Suprapubic skin (tissue), 4 donors: ENCODE measurements around the gene KCNG2. TPM values are rescaled to one million over a fixed set of nuclear protein-coding genes. Genes with fewer than 3 reads are reported as not detected.
"Not testable (repeated sequence)": the region's sequence is repeated elsewhere in the genome, so short reads cannot be mapped to it uniquely, and the experiment has no call there.

Experiments used
- DNase-seq, 2 donors: peaks; one replicate each; pipeline ENCODE4 v3.0.0-alpha.2; 2019; ENCODE audit warnings: low spot score in 2 of 2
- H3K27ac ChIP-seq: fragments of 200-600 bp; sonication (generic); one replicate; pipeline ENCODE4 v1.5.1; 2019
- H3K27me3 ChIP-seq: fragments of 200-600 bp; sonication (generic); one replicate; pipeline ENCODE4 v1.5.1; 2019
- H3K36me3 ChIP-seq: fragments of 200-600 bp; sonication (generic); one replicate; pipeline ENCODE4 v1.5.1; 2019
- H3K4me1 ChIP-seq: fragments of 200-600 bp; sonication (generic); one replicate; pipeline ENCODE4 v1.5.1; 2019
- H3K4me3 ChIP-seq: fragments of 200-600 bp; sonication (generic); one replicate; pipeline ENCODE4 v1.5.1; 2019; ENCODE audit warnings: mild to moderate bottlenecking
- H3K9me3 ChIP-seq: fragments of 200-600 bp; sonication (generic); one replicate; pipeline ENCODE4 v1.5.1; 2019
- EP300 ChIP-seq: sonication (generic); formaldehyde crosslinking; IDR thresholded peaks from one replicate; pipeline ENCODE4 v1.6.1; 2017; ENCODE audit warnings: antibody characterized with exemption
- POLR2A ChIP-seq, 2 donors: fragments of 450-650 bp; IDR thresholded peaks; one replicate each; pipeline ENCODE4 v1.6.1; 2017; ENCODE audit warnings: antibody characterized with exemption in 2 of 2, mild to moderate bottlenecking in 2 of 2, moderate library complexity in 2 of 2
- POLR2AphosphoS5 ChIP-seq, 3 donors: sonication (generic); formaldehyde crosslinking; IDR thresholded peaks; one replicate each; pipeline ENCODE4 v1.6.1; 2017; ENCODE audit warnings: antibody characterized with exemption in 3 of 3
- WGBS: methylation state at CpG from one replicate; pipeline ENCODE4 v1.1.5; 2018; 5-methylcytosine and 5-hydroxymethylcytosine counted together
- total RNA-seq, 4 donors: library from RNA; depleted of rRNA; stranded (reverse); fragments of >200 nt; gene quantifications; one replicate each; pipeline ENCODE4 v1.1.0, GENCODE V29; 2016
- TF ChIP-seq, protein P1 (sequence below), 2 donors: fragments of 200-600 bp in 1 of 2; fragments of 450-650 bp in 1 of 2; sonication (generic) in 1 of 2; IDR thresholded peaks; one replicate each; pipeline ENCODE4 v1.5.1; 2016 to 2019; ENCODE audit warnings: antibody characterized with exemption in 2 of 2, mild to moderate bottlenecking in 1 of 2, moderate library complexity in 1 of 2

KCNG2 gene
- total RNA-seq, 4 donors from 2014 or later: not detected

DNA sequence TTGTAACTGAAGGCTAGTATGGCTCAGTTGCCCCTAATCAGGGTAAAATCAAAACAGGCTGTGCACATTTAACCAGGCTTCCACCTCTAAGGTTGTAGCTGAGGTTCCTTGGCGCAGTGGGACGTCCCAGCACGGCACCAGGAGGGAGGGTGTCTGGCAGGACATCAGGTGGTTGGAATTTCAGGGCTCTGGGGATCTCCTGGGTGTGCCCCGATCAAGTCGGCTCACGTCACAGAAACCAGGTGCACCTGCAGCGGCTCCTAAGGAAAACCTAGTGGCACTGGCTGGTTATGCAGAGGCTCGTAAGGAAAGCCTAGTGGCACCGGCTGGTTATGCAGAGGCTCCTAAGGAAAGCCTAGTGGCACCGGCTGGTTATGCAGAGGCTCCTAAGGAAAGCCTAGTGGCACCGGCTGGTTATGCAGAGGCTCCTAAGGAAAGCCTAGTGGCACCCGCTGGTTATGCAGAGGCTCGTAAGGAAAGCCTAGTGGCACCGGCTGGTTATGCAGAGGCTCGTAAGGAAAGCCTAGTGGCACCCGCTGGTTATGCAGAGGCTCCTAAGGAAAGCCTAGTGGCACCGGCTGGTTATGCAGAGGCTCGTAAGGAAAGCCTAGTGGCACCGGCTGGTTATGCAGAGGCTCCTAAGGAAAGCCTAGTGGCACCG lies 45.7 kb upstream of the KCNG2 start:
- Histone ChIP-seq H3K36me3 (peaks cover 49% of the 10 kb centered on the region), H3K27ac (peak overlapping the region; percentile 24)
- 60% methylated on average over 2 of the region's 20 CpGs for WGBS
- not testable (repeated sequence) for H3K4me3 ChIP-seq, H3K27me3 ChIP-seq, H3K9me3 ChIP-seq, H3K4me1 ChIP-seq
- TF ChIP-seq, protein P1, sequence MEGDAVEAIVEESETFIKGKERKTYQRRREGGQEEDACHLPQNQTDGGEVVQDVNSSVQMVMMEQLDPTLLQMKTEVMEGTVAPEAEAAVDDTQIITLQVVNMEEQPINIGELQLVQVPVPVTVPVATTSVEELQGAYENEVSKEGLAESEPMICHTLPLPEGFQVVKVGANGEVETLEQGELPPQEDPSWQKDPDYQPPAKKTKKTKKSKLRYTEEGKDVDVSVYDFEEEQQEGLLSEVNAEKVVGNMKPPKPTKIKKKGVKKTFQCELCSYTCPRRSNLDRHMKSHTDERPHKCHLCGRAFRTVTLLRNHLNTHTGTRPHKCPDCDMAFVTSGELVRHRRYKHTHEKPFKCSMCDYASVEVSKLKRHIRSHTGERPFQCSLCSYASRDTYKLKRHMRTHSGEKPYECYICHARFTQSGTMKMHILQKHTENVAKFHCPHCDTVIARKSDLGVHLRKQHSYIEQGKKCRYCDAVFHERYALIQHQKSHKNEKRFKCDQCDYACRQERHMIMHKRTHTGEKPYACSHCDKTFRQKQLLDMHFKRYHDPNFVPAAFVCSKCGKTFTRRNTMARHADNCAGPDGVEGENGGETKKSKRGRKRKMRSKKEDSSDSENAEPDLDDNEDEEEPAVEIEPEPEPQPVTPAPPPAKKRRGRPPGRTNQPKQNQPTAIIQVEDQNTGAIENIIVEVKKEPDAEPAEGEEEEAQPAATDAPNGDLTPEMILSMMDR (IDR thresholded peaks at IDR 0.05): peak in 1 of 2 donors; percentile 48
- DNase-seq: peak in 1 of 2 donors; percentile 56

DNA sequence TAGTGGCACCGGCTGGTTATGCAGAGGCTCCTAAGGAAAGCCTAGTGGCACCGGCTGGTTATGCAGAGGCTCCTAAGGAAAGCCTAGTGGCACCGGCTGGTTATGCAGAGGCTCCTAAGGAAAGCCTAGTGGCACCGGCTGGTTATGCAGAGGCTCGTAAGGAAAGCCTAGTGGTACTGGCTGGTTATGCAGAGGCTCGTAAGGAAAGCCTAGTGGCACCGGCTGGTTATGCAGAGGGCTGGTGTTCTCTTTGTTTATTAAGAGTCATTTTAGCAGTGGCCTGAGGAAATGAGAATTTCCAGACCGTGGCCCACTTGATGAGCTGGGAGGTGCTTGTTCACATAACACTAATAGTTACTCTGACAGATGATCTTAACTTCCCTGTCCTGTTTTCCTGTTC lies 44.8 kb upstream of the KCNG2 start:
- DNase-seq, H3K9me3 ChIP-seq, H3K27ac ChIP-seq, H3K4me3 ChIP-seq, H3K27me3 ChIP-seq, H3K4me1 ChIP-seq: not testable (repeated sequence)
- 94% methylated on average over 4 of the region's 8 CpGs for WGBS
- H3K36me3 ChIP-seq: peaks cover 43% of the 10 kb centered on the region

DNA sequence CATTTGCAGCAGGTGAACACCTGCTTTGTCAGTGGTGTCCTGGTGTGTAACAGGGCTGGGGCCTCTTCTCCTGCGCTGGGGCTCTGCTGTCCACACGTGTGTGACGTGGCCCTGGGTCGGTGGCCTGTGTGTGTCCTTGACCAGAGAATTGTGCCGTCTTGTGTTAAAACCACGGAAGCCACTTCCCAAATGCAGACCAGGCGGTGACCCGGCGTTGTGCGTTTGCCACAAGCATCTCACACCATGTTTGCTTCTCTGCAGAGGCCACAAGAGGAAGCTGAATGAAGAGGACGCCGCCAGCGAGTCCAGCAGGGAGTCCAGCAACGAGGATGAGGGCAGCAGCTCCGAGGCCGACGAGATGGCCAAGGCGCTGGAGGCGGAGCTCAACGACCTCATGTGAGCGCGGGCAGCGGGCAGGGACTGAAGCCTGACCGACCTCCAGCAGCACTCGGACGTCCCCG lies 44.3 kb upstream of the KCNG2 start:
- 91% methylated on average over 25 of the region's 27 CpGs for WGBS
- no peak overlapping the region for H3K4me3 ChIP-seq
- no peaks in the 10 kb centered on the region for H3K27me3 ChIP-seq
- no peaks in the 10 kb centered on the region for H3K9me3 ChIP-seq
- H3K36me3 ChIP-seq: peaks cover 40% of the 10 kb centered on the region
- H3K27ac ChIP-seq: no peak overlapping the region
- no peak for TF ChIP-seq POLR2AphosphoS5 (IDR thresholded peaks at IDR 0.05)
- no peak for TF ChIP-seq POLR2A (IDR thresholded peaks at IDR 0.05)
- TF ChIP-seq, protein P1 (IDR thresholded peaks at IDR 0.05): no peak
- no peak for TF ChIP-seq EP300
- DNase-seq: peak; percentile 38 to 60
- H3K4me1 ChIP-seq: peaks cover 7% of the 10 kb centered on the region

DNA sequence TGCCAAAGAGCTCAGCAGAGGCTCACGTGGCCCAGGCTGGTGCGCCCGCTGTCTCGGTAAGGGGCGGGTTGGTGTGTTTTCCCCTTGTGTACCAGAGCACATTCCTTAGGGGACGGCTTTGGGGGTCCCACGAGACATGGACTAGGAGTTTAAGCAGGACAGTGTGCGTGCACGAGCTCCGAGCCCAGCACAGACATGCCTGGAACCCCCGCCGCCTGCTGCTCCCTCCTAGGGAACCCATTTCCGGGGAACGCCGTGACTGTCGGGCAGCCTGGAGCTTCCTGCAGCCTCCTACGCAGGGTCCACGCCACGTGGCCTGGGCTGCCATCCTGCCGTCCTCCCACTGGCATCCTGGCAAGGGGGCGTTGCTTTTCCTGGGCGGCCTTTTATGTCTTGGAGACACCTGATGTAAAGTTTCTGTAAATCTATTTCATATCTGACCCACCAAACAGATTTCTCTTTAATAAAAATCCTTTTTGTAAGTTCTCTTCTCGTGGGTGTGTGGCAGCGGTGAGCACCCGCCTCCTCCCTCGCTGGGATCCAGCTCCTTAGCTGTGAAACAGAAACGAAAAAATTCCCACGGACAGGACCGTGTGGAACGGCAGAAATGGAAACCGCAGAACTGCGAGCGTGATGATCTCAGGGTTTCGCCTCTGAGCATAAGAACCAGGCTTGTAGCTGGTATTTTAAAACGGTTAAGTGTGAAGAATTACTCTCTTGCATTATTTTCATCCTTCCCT lies 43.5 kb upstream of the KCNG2 start:
- Histone ChIP-seq H3K27me3 (no peaks in the 10 kb centered on the region), H3K4me3 (no peak overlapping the region), H3K9me3 (no peaks in the 10 kb centered on the region), H3K36me3 (peaks cover 33% of the 10 kb centered on the region), H3K27ac (no peak overlapping the region), H3K4me1 (peaks cover 7% of the 10 kb centered on the region)
- DNase-seq: peak; percentile 35 to 75
- TF ChIP-seq POLR2AphosphoS5 (IDR thresholded peaks at IDR 0.05) (no peak), POLR2A (IDR thresholded peaks at IDR 0.05) (no peak), EP300 (no peak)
- TF ChIP-seq, protein P1 (IDR thresholded peaks at IDR 0.05): no peak
- 96% methylated on average over 22 of the region's 35 CpGs for WGBS

DNA sequence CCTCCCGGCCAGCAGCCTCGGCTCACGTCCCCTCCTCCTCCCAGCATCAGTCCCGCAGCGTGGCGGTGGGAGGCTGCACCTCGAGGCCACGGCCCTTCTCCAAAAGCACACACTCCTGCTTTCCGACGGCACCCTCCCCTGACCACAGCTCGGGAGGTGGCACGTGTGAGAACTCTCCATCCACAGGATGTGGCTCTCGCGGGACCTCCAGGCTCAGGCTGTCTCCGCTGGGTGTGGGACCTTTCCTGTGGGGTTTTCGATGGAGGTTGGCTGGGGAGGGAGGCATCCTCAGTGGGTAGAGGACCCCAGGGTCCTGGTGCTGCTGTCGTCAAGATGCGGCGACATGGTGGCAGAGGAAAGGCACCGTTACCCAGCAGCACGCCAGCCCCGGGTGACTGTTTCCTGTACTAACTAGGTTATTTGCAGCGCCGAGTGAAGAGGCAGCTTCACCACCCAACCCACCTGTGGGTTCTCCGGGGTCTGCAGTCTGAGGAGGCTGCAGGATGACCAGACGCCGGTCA lies 42.8 kb upstream of the KCNG2 start:
- Histone ChIP-seq H3K27ac (no peak overlapping the region), H3K4me3 (no peak overlapping the region), H3K36me3 (peaks cover 28% of the 10 kb centered on the region), H3K4me1 (peaks cover 7% of the 10 kb centered on the region), H3K9me3 (no peaks in the 10 kb centered on the region), H3K27me3 (no peaks in the 10 kb centered on the region)
- peak; percentile 47 to 78 for DNase-seq
- TF ChIP-seq, protein P1 (IDR thresholded peaks at IDR 0.05): no peak
- WGBS: 95% methylated on average over 24 of the region's 27 CpGs
